OCI-LY1 (cell line): ENCODE data around the gene TBXAS1.

Experiments
- H2AFZ ChIP-seq: fragments of 200-600 bp; sonication (generic), shearing (Covaris generic); 2 replicates; pipeline ENCODE4 v1.6.0; 2014; ENCODE audit warnings: antibody characterized with exemption, mild to moderate bottlenecking, low read length
- H3F3A ChIP-seq: fragments of 200-600 bp; sonication (generic), shearing (Covaris generic); 2 replicates; pipeline ENCODE4 v1.6.0; 2014; ENCODE audit warnings: mild to moderate bottlenecking, antibody characterized with exemption, low read length, moderate library complexity; ENCODE audit not compliant: insufficient read depth
- H3K27ac ChIP-seq: fragments of 200-600 bp; sonication (generic); 2 replicates; pipeline ENCODE4 v1.5.1; 2014; ENCODE audit warnings: low read length, mixed run types, mild to moderate bottlenecking, low read depth; ENCODE audit not compliant: poor library complexity, severe bottlenecking
- H3K27me3 ChIP-seq: fragments of 200-600 bp; sonication (generic); 2 replicates; pipeline ENCODE4 v1.6.0; 2014; ENCODE audit warnings: antibody characterized with exemption, mild to moderate bottlenecking, low read length, moderate library complexity; ENCODE audit not compliant: insufficient read depth
- H3K36me3 ChIP-seq: fragments of 200-600 bp; sonication (generic); 2 replicates; pipeline ENCODE4 v1.6.1; 2014; ENCODE audit warnings: mild to moderate bottlenecking, antibody characterized with exemption, low read length, moderate library complexity, mixed read lengths; ENCODE audit not compliant: insufficient read depth
- H3K4me1 ChIP-seq: fragments of 200-600 bp; sonication (generic); 2 replicates; pipeline ENCODE4 v1.5.1; 2014; ENCODE audit warnings: mild to moderate bottlenecking, low read length, moderate library complexity; ENCODE audit not compliant: insufficient read depth, severe bottlenecking
- H3K4me2 ChIP-seq: fragments of 200-600 bp; sonication (generic), shearing (Covaris generic); 2 replicates; pipeline ENCODE4 v1.6.1; 2014; ENCODE audit warnings: low read length
- H3K4me3 ChIP-seq: fragments of 200-600 bp; sonication (generic); 2 replicates; pipeline ENCODE4 v1.5.1; 2014; ENCODE audit warnings: low read length, low read depth, mild to moderate bottlenecking, mixed read lengths; ENCODE audit not compliant: poor library complexity, severe bottlenecking
- H3K79me2 ChIP-seq: fragments of 200-600 bp; shearing (Covaris generic); 2 replicates; pipeline ENCODE4 v1.6.1; 2016; ENCODE audit warnings: mixed run types, low read length, mixed read lengths; ENCODE audit not compliant: insufficient read depth
- H3K9ac ChIP-seq: fragments of 200-600 bp; sonication (generic), shearing (Covaris generic); 2 replicates; pipeline ENCODE4 v1.6.1; 2014; ENCODE audit warnings: mild to moderate bottlenecking, low read length, mixed read lengths
- H3K9me2 ChIP-seq: fragments of 200-600 bp; sonication (generic), shearing (Covaris generic); 2 replicates; pipeline ENCODE4 v1.6.1; 2014; ENCODE audit warnings: low read depth, mild to moderate bottlenecking, low read length, mixed read lengths
- H3K9me3 ChIP-seq: fragments of 200-600 bp; shearing (Covaris generic); 2 replicates; pipeline ENCODE4 v1.6.1; 2014; ENCODE audit warnings: low read length, mixed read lengths
- H4K20me1 ChIP-seq: fragments of 200-600 bp; sonication (generic), shearing (Covaris generic); 2 replicates; pipeline ENCODE4 v1.6.0; 2016; ENCODE audit warnings: mild to moderate bottlenecking, low read length; ENCODE audit not compliant: insufficient read depth
- CTCF ChIP-seq: fragments of 200-600 bp; sonication (generic), shearing (Covaris generic); IDR thresholded peaks from 2 replicates; pipeline ENCODE4 v1.5.1; 2017; ENCODE audit warnings: mild to moderate bottlenecking, antibody characterized with exemption, low read length, moderate library complexity, mixed read lengths
- EZH2 ChIP-seq: fragments of 200-600 bp; sonication (generic), shearing (Covaris generic); IDR thresholded peaks from 2 replicates; pipeline ENCODE4 v1.8.0; 2017; ENCODE audit warnings: borderline replicate concordance, mixed run types, mild to moderate bottlenecking, antibody characterized with exemption, low read length, moderate library complexity, mixed read lengths

The TBXAS1 gene

GRCh38 chr7:139897422-139898090, 68.5 kb downstream of the TBXAS1 start:
- H3K4me1 ChIP-seq: no peaks in the 10 kb centered on the region
- H3K4me3 ChIP-seq: no peak overlapping the region
- H3F3A ChIP-seq: no peaks in the 10 kb centered on the region
- TF ChIP-seq CTCF (no peak), EZH2 (no peak)
- no peaks in the 10 kb centered on the region; the same call in 1 of the 2 replicates for H3K27me3 ChIP-seq
- no peak overlapping the region for H3K9ac ChIP-seq
- H3K27ac ChIP-seq: no peak overlapping the region
- H4K20me1 ChIP-seq: no peaks in the 10 kb centered on the region
- H3K4me2 ChIP-seq: no peak overlapping the region
- no peaks in the 10 kb centered on the region for H3K9me2 ChIP-seq
- no peaks in the 10 kb centered on the region for H3K9me3 ChIP-seq
- no peaks in the 10 kb centered on the region for H3K36me3 ChIP-seq
- no peaks in the 10 kb centered on the region for H3K79me2 ChIP-seq
- no peak overlapping the region for H2AFZ ChIP-seq

- H3K36me3 ChIP-seq: no peaks in the 10 kb centered on the region
- H4K20me1 ChIP-seq: no peaks in the 10 kb centered on the region
- no peak for TF ChIP-seq CTCF
- H3K27me3 ChIP-seq: no peaks in the 10 kb centered on the region; the same call in 1 of the 2 replicates
- no peak overlapping the region for H3K9ac ChIP-seq
- no peak overlapping the region for H2AFZ ChIP-seq
- H3K9me2 ChIP-seq: no peaks in the 10 kb centered on the region
- no peaks in the 10 kb centered on the region for H3K9me3 ChIP-seq
- no peaks in the 10 kb centered on the region for H3F3A ChIP-seq
- H3K4me1 ChIP-seq: no peaks in the 10 kb centered on the region
- H3K27ac ChIP-seq: no peak overlapping the region
- H3K4me3 ChIP-seq: no peak overlapping the region
- H3K4me2 ChIP-seq: no peak overlapping the region
- H3K79me2 ChIP-seq: no peaks in the 10 kb centered on the region
Measured at GRCh38 chr7:139898483-139898882, 69.4 kb downstream of the TBXAS1 start.

DNA sequence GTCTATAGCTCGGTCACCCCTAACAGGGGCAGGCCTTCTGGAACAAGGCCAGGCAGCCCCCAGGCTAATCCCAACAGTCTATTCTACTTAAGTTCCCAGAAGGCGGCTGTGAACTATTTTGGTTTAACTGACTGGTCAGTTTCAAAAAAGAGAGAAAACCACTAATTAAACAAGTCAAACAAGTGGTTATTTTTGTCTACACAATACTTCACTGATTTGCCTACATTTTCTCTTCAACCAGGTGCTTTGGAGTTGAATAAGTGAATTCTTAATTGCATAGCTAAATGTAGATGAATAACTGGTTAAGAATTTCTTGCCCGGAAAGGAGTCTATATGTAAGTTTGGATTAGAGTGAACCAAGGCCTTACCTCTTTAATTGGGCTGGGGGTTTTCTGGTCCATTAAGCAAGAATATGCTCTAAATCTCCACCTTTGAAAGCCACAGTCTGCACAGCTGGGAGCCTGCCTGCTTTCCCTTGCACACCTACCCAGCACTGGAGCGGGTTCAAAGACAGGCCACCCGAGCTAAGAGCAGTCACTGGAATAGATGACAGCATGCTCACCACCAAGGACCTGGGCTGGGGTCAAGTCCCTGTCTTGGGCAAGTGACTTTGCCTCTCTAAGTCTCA, 70.4 kb downstream of the TBXAS1 start:
- Histone ChIP-seq H4K20me1 (no peaks in the 10 kb centered on the region), H3K36me3 (no peaks in the 10 kb centered on the region), H3K9me3 (no peaks in the 10 kb centered on the region), H3K4me3 (no peak overlapping the region), H2AFZ (no peak overlapping the region), H3K79me2 (no peaks in the 10 kb centered on the region), H3K27me3 (no peaks in the 10 kb centered on the region; the same call in 1 of the 2 replicates), H3K4me2 (no peak overlapping the region), H3K9ac (no peak overlapping the region), H3K27ac (no peak overlapping the region), H3K9me2 (no peaks in the 10 kb centered on the region), H3K4me1 (no peaks in the 10 kb centered on the region), H3F3A (no peaks in the 10 kb centered on the region)
- no peak for TF ChIP-seq EZH2
- TF ChIP-seq CTCF: no peak
